MM.1S (cell line): ENCODE data around the gene ARHGAP31.
A peak's percentile ranks its signal among the peaks of the same experiment; 100 is the strongest.

Source experiments
- DNase-seq: peaks from one replicate; pipeline ENCODE4 v3.0.0-alpha.2; 2015
- H2AFZ ChIP-seq: fragments of 300-600 bp; sonication (generic); 2 replicates; pipeline ENCODE4 v1.6.0; 2016; ENCODE audit warnings: antibody characterized with exemption, low read length
- H3F3A ChIP-seq: fragments of 300-600 bp; sonication (generic); 2 replicates; pipeline ENCODE4 v1.6.1; 2016; ENCODE audit warnings: mild to moderate bottlenecking, antibody characterized with exemption, low read length, moderate library complexity, mixed read lengths; ENCODE audit not compliant: insufficient read depth
- H3K27ac ChIP-seq: fragments of 300-600 bp; sonication (generic); 2 replicates; pipeline ENCODE4 v1.5.1; 2016; ENCODE audit warnings: mild to moderate bottlenecking, low read length
- H3K27me3 ChIP-seq: fragments of 300-600 bp; sonication (generic); replicated peaks from 2 replicates; pipeline ENCODE4 v1.6.0; 2016; ENCODE audit warnings: low read length; ENCODE audit not compliant: insufficient read depth
- H3K36me3 ChIP-seq: fragments of 300-600 bp; sonication (generic); replicated peaks from 2 replicates; pipeline ENCODE4 v1.6.1; 2016; ENCODE audit warnings: mild to moderate bottlenecking, low read length, mixed read lengths; ENCODE audit not compliant: insufficient read depth
- H3K4me1 ChIP-seq: fragments of 300-600 bp; sonication (generic); 2 replicates; pipeline ENCODE4 v1.6.1; 2016; ENCODE audit warnings: low read length, mixed read lengths
- H3K4me2 ChIP-seq: fragments of 300-600 bp; sonication (generic); 2 replicates; pipeline ENCODE4 v1.6.0; 2016; ENCODE audit warnings: low read depth, low read length
- H3K4me3 ChIP-seq: fragments of 300-600 bp; sonication (generic); 2 replicates; pipeline ENCODE4 v1.5.1; 2016; ENCODE audit warnings: low read length, mixed read lengths
- H3K79me2 ChIP-seq: fragments of 300-600 bp; sonication (generic); 2 replicates; pipeline ENCODE4 v1.6.1; 2016; ENCODE audit warnings: mixed run types, low read length, mixed read lengths
- H3K9ac ChIP-seq: fragments of 300-600 bp; sonication (generic); 2 replicates; pipeline ENCODE4 v1.6.1; 2016; ENCODE audit warnings: low read length, mixed read lengths
- H3K9me2 ChIP-seq: fragments of 300-600 bp; sonication (generic); replicated peaks from 2 replicates; pipeline ENCODE4 v1.6.1; 2016; ENCODE audit warnings: mild to moderate bottlenecking, low read length, mixed read lengths; ENCODE audit not compliant: insufficient read depth
- H3K9me3 ChIP-seq: fragments of 300-600 bp; sonication (generic); replicated peaks from 2 replicates; pipeline ENCODE4 v1.6.1; 2016; ENCODE audit warnings: mild to moderate bottlenecking, low read length, mixed read lengths; ENCODE audit not compliant: insufficient read depth
- H4K20me1 ChIP-seq: fragments of 300-600 bp; sonication (generic); 2 replicates; pipeline ENCODE4 v1.6.1; 2016; ENCODE audit warnings: mild to moderate bottlenecking, low read length, moderate library complexity, mixed read lengths; ENCODE audit not compliant: insufficient read depth
- EZH2 ChIP-seq: fragments of 300-600 bp; sonication (generic); optimal IDR thresholded peaks from 2 replicates; pipeline ENCODE3; 2017; ENCODE audit warnings: low read depth, mild to moderate bottlenecking, antibody characterized with exemption, low read length, mixed read lengths
- EZH2phosphoT487 ChIP-seq: fragments of 300-600 bp; sonication (generic); IDR thresholded peaks from 2 replicates; pipeline ENCODE4 v1.6.1; 2018; ENCODE audit warnings: antibody characterized with exemption, low read length
- TF ChIP-seq, protein P1 (sequence below): fragments of 300-600 bp; sonication (generic); IDR thresholded peaks from 2 replicates; pipeline ENCODE4 v1.5.1; 2016; ENCODE audit warnings: antibody characterized with exemption, low read length, mixed read lengths

ARHGAP31 gene

DNA sequence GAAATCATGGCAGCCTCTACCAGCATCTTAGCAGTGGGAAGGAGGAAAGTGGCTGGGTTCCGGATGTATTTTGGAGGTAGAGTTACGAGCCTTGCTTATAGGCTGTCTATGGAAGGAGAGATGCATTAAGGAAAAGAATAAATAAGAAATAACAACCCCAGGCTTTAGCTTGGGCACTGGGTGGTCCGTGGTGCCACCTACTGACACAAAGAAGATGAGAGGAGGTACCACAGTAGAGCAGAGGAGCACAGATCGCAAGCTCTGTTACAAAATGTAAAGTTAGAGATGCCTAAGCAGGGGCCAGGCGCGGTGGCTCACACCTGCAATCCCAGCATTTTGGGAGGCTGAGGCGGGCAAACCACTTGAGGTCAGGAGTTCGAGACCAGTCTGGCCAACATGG, 94.4 kb downstream of the ARHGAP31 start:
- DNase-seq, result no peak
- TF ChIP-seq, protein P1, sequence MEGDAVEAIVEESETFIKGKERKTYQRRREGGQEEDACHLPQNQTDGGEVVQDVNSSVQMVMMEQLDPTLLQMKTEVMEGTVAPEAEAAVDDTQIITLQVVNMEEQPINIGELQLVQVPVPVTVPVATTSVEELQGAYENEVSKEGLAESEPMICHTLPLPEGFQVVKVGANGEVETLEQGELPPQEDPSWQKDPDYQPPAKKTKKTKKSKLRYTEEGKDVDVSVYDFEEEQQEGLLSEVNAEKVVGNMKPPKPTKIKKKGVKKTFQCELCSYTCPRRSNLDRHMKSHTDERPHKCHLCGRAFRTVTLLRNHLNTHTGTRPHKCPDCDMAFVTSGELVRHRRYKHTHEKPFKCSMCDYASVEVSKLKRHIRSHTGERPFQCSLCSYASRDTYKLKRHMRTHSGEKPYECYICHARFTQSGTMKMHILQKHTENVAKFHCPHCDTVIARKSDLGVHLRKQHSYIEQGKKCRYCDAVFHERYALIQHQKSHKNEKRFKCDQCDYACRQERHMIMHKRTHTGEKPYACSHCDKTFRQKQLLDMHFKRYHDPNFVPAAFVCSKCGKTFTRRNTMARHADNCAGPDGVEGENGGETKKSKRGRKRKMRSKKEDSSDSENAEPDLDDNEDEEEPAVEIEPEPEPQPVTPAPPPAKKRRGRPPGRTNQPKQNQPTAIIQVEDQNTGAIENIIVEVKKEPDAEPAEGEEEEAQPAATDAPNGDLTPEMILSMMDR, result no peak
- TF ChIP-seq EZH2 (no peak), EZH2phosphoT487 (no peak)
- Histone ChIP-seq H3F3A (no peaks in the 10 kb centered on the region), H2AFZ (no peak overlapping the region), H3K4me3 (no peak overlapping the region), H3K9me3 (no peaks in the 10 kb centered on the region), H3K4me1 (no peaks in the 10 kb centered on the region), H3K79me2 (no peaks in the 10 kb centered on the region), H3K36me3 (no peaks in the 10 kb centered on the region), H3K9me2 (no peaks in the 10 kb centered on the region), H4K20me1 (no peaks in the 10 kb centered on the region), H3K27me3 (no peaks in the 10 kb centered on the region), H3K9ac (no peak overlapping the region), H3K4me2 (no peak overlapping the region), H3K27ac (no peak overlapping the region)

DNA sequence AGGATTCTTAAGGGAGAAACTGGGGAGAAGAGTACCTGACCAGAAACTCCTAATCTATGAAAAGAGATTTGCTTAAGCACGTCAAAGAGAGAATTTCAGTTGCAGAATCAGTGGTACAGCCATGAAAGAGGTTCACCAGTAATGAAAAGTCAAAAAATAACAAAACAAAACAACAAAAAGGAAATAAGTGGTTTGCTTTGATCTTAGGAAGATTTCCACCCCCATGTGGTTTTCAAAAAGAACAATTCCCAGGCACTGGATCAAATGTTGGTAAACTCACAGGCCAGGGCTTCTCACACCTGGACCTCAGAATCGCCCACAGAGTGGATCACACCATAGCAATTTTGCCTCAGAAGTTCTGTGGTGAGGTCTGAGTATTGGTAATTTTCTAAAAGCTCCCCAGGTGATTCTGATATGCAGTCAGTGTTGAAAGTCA, 101.8 kb downstream of the ARHGAP31 start:
- Histone ChIP-seq H4K20me1 (no peaks in the 10 kb centered on the region), H3K9ac (no peak overlapping the region), H3K79me2 (no peaks in the 10 kb centered on the region), H3K4me1 (peaks cover 30% of the 10 kb centered on the region), H2AFZ (no peak overlapping the region), H3K9me3 (no peaks in the 10 kb centered on the region), H3K4me2 (peak overlapping the region; percentile 33; the same call in 1 of the 2 replicates), H3K9me2 (no peaks in the 10 kb centered on the region), H3K27me3 (no peaks in the 10 kb centered on the region), H3K4me3 (no peak overlapping the region), H3F3A (peaks cover 8% of the 10 kb centered on the region), H3K36me3 (no peaks in the 10 kb centered on the region), H3K27ac (peak overlapping the region; percentile 69)
- TF ChIP-seq, protein P1, result no peak
- TF ChIP-seq EZH2 (no peak), EZH2phosphoT487 (no peak)
- DNase-seq, result peak; percentile 63

DNA sequence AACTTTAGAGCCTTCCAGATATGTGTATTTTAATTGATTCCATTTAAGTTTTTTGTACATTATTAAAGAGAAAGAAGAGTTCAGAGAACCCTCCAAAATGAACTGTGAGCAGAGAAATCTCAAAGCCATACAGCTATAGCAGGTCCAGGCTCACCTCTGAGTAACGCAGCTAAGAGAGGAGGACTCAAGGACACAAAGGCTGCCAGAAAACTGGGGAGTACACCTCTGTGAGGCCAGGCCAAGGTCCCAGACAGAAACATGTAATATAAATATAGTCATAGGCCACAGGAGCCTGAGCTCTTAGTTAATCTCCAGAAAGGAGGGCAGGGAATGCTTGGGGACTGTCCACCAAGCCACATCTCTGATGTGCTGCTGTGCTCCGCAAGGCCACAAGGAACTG, 102.7 kb downstream of the ARHGAP31 start:
- H3K36me3 ChIP-seq, result no peaks in the 10 kb centered on the region
- no peaks in the 10 kb centered on the region for H3K9me2 ChIP-seq

More for the DNA sequence above, 102.7 kb downstream of the ARHGAP31 start:
- TF ChIP-seq EZH2 (no peak), EZH2phosphoT487 (no peak)
- TF ChIP-seq, protein P1, result no peak
- Histone ChIP-seq H3K9ac (no peak overlapping the region), H3F3A (peaks cover 15% of the 10 kb centered on the region), H3K9me3 (no peaks in the 10 kb centered on the region), H3K4me3 (no peak overlapping the region), H3K27me3 (no peaks in the 10 kb centered on the region), H3K4me2 (no peak overlapping the region), H2AFZ (no peak overlapping the region), H4K20me1 (no peaks in the 10 kb centered on the region), H3K79me2 (no peaks in the 10 kb centered on the region), H3K27ac (no peak overlapping the region), H3K4me1 (peaks cover 40% of the 10 kb centered on the region)
- no peak for DNase-seq
